GM21367 (cell line): ENCODE results near the gene FMO4.
"Not testable (repeated sequence)": the region's sequence is repeated elsewhere in the genome, so short reads cannot be mapped to it uniquely, and the experiment has no call there.

ENCODE experiments used
- ATAC-seq: cut with Tn5 transposase; IDR thresholded peaks from one replicate; pipeline ENCODE4 v1.9.1; 2021; ENCODE audit not compliant: unreplicated experiment

The FMO4 gene

GRCh38 chr1:171381866-171382210 is 67.9 kb downstream of the FMO4 start:
- no peak for ATAC-seq

DNA sequence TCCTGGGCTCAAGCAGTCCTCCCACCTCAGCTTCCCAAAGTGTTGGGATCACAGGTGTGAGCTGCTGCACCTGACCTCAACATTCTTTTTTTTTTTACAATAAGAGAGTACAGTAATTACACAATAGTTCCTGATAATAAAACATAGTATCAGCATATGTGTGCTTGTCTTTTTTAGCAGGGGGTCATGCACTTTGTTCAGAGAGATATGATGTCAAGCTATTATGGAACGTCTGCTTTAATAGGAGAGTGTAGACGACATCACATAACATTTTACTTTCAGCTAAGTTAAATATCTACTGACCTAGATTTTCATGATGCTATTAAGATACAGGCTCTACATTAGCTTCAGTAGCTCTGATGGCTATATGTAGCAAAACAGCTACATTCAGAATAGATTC is 70.5 kb downstream of the FMO4 start:
- no peak for ATAC-seq

DNA sequence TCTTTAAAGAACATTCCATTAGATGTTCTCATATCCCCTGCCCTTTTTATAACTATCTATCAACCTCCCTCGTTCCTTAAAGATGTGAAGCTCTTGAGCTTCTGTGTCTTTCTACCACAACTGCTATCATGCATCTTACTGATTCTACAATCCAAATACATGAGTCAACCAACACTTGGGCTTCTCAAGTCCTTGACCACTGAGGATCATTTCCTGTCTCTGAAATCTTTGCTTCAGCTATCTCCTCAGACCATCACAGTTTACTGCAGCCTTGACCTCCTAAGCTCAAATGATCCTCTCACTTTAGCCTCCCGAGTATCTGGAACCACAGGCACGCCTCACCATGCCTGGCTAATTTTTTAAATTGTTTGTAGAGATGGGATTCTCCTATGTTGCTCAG is 75.2 kb downstream of the FMO4 start:
- ATAC-seq: no peak

DNA sequence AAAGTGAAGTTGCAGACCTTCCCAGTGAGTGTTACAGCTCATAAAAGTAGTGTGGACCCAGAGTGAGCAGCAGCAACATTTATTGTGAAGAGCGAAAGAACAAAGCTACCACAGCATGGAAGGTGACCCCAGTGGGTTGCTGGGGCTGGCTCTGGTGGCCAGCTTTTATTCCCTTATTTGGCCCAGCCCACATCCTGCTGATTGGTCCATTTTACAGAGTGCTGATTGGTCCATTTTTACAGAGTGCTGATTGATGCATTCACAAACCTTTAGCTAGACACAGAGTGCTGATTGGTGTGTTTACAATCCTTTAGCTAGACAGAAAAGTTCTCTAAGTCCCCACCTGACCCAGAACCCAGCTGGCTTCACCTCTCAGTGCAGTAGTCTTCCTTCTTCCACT is 76.8 kb downstream of the FMO4 start:
- ATAC-seq: not testable (repeated sequence)
